C4-2B (cell line): Measurements from ENCODE around the gene KRT71.

ENCODE experiments used
- ZFX ChIP-seq: fragments of 450-650 bp; IDR thresholded peaks from 2 replicates; pipeline ENCODE4 v1.6.1; 2017
- TF ChIP-seq, protein P1 (sequence below): fragments of 450-650 bp; conservative IDR thresholded peaks from 2 replicates; pipeline ENCODE4 v1.5.1; 2017; ENCODE audit warnings: mild to moderate bottlenecking

DNA sequence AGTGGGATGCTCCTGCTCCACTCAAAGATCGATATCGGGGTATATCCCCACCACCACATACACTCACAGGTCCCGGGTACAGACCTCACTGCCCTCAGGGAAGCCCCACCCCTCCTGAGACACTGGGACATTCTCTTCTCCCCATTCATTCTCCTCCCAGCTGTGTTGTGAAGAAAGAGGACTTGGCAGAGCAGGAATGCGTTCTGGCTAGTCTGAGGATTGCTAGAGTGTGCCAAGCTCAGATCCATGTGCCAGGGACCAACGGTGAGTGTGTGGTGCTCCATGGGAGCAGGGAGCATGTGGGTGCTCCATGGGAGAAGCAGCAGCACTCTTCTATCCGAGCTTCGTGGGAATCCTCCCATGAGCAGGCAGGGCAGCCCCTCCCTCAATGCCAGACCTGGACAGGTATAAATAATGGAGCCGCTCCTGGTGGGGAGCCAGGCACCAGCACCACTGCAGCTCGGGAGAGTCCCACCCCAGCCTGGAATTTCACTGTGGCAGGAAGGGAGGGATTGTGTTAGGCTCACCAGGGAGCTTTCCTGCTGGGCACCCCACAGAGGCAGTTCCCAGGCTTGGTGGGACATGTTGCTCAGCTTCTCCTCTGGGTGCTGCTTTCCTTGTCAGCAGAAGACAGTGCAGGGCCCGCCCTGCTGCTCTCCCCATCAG lies 30.5 kb downstream of the KRT71 start:
- TF ChIP-seq, protein P1, sequence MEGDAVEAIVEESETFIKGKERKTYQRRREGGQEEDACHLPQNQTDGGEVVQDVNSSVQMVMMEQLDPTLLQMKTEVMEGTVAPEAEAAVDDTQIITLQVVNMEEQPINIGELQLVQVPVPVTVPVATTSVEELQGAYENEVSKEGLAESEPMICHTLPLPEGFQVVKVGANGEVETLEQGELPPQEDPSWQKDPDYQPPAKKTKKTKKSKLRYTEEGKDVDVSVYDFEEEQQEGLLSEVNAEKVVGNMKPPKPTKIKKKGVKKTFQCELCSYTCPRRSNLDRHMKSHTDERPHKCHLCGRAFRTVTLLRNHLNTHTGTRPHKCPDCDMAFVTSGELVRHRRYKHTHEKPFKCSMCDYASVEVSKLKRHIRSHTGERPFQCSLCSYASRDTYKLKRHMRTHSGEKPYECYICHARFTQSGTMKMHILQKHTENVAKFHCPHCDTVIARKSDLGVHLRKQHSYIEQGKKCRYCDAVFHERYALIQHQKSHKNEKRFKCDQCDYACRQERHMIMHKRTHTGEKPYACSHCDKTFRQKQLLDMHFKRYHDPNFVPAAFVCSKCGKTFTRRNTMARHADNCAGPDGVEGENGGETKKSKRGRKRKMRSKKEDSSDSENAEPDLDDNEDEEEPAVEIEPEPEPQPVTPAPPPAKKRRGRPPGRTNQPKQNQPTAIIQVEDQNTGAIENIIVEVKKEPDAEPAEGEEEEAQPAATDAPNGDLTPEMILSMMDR: no peak
- TF ChIP-seq ZFX: no peak
